ENCODE measurements around the gene PARP12.

PARP12 gene

GRCh38 chr7:140033036-140033435 is 29.7 kb downstream of the PARP12 start:
- DNase-seq: no peak

DNA sequence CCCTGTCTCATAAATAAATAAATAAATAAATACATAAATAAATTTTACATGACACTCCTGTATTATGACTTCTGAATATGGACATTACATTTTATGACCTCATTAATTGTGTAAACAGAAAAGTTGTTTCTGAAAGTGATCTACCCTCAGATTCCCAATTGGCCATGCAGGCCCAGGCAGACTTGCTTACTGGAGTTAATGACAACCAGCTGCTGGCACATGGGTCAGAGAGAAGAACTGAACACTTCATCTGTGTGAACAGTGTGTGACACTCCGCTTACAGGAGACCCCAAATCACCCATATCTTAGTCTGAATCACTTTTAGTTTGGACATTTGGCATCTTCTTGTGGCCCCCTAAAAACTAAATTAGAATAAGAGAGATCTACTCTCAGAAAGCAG is 31.4 kb downstream of the PARP12 start:
- DNase-seq: no peak

- no peak for DNase-seq
These were observed 33.7 kb downstream of the PARP12 start for GRCh38 chr7:140029072-140029471.

- DNase-seq: no peak
These were observed 34.4 kb downstream of the PARP12 start for GRCh38 chr7:140028311-140028710.

DNA sequence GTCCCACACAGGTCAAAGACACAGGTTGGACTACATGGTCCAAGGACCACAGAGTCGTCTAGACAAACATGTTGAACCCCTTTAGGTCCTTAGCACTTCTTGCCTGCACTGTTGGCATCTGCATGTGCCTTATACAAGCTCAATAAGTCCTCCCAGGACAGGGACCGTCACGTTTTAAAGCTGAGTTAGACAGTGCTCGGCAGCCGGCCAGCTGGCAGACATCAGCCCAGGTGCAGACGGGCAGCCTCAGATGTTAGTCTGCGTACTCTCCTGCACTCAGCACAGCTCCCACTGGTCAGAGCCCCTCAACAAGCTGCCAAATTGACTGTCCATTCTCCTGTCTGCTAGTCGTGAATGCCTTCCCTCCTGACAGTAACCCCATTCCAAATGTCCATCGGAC is 34.9 kb downstream of the PARP12 start:
- DNase-seq: no peak

- no peak for DNase-seq
These were observed 35.8 kb downstream of the PARP12 start for GRCh38 chr7:140026935-140027334.

GRCh38 chr7:140025814-140026433 is 36.8 kb downstream of the PARP12 start:
- no peak for DNase-seq

DNA sequence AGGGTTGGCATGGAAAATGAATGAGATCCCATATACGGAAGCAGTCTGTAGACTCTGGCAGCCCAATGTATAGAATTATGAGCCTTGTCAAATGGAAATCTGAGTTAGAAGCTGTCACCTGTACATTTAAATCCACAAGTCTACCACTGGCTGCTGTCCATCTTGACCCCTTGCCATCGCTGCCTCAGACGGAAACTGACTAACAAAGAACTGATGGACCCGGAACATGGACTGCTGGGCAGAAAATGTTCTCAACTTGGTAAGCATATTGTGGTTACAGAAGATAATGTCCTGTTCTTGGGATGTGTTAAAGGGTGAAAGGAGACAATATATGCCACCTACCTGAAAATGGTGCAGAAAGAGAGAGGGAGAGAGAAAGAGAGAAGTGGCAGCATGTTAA is 37.5 kb downstream of the PARP12 start:
- DNase-seq: no peak

GRCh38 chr7:140024585-140024984 is 38.2 kb downstream of the PARP12 start:
- DNase-seq: no peak

DNA sequence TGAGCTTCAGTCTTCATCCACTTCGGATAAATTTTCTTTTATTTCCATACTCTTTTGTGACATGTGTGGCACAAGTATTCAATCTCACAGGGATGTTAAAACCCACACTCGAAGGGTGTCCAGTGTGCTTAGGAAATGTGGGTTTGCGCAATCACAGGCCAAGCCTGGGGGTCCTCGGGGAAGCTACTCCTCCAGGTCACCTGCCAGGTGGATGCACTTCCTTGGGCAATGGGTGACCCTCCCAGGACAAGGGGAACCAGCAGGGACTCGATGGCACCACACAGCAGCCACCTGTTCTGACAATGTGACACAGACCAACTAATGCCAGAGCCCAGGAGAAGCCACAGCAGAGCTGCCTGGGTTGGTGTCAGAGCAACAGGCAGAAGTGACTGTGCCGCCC is 39.0 kb downstream of the PARP12 start:
- no peak for DNase-seq

GRCh38 chr7:140022582-140023211 is 40.1 kb downstream of the PARP12 start:
- DNase-seq: no peak

- no peak for DNase-seq
These were observed 41.1 kb downstream of the PARP12 start for GRCh38 chr7:140021603-140022002.

- no peak for DNase-seq
These were observed 43.1 kb downstream of the PARP12 start for GRCh38 chr7:140019606-140020005.

GRCh38 chr7:140019172-140019571 is 43.6 kb downstream of the PARP12 start:
- DNase-seq: no peak

DNA sequence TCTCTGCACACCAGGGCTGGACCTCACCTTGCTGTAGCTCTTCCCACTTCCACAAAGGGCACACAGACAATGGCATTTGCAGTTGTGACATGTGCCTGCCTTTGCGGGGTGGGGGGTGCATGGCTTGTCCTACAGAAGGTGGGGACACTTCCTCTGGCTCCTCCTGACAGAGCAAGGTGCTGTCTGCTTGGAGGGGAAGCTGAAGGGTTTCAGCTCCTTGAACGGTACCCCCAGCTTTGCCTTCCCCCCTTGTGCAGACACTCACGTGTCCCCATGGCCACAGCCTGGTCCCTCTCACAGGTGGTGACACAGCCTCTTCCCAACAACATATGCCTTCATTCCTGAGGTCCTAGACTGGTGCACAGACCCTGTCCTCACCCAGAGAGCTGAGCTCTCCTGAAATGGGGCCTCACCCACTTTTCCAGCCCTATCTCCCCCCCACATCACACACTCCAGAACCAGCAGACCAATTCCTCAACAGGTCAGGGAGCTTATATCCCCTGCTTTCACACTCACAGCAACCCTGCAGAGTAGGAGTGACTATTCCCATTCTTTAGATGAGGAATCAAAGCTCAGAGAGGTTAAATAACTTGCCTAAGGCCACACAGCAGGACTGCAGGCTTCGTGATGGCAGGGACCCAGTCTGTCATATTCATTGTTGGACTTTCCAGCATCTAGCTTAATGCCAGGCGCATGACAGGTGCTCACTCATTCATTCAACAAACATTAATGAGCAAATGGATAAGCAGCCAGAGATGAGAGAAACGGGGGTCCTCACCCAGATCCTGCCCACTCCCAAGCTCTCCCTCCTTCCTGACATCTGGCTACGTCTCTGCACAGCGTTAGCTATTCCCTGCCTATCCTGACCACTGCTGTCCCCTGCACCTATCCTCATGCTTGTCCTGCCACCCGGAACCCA is 44.4 kb downstream of the PARP12 start:
- DNase-seq: no peak

- DNase-seq: no peak
These were observed 45.2 kb downstream of the PARP12 start for GRCh38 chr7:140017543-140017942.

- DNase-seq: no peak
These were observed 45.7 kb downstream of the PARP12 start for GRCh38 chr7:140017034-140017433.

GRCh38 chr7:140016540-140016939 is 46.2 kb downstream of the PARP12 start:
- no peak for DNase-seq

DNA sequence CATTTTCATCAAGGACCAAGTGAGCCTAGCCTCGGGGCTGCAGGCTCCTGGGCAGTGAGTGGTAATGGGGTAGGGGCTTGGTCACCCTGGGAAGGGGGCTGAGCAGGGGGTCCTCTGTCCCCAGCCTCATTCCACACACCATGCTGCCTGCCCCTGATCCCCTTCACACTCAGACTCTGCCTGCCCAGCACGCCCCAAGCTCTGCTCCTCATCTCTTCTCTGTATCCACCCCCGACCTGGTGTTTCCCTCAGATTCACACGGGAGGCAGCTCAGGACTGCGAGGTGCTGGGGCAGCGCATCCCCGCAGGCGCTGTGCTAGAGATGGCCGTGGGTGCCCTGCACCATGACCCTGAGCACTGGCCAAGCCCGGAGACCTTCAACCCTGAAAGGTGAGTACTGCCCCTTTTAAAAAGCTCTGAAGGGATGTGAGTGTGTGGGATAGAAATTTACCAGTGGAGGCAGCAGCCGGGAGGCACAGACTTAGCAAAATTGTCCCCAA is 47.2 kb downstream of the PARP12 start:
- no peak for DNase-seq

DNA sequence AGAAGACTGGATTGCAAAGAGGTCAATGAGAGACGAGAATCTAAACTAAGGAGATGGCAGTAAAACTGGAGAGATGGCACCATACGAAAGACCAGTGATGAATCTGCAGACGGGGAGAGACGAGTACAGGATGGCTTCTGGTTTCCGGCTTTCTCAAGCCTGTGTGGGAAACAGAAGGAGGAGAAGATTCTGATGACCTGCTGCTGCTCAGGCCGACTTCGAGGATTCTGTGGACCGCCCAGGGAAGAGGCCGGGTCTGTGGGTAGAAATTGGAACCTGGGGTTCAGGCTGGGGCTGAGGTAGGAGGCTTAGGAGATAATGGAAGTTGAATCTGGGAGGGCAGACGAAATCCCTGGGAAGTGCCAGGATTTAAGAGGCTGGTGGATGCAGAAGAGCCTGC is 48.6 kb downstream of the PARP12 start:
- DNase-seq: no peak

- no peak for DNase-seq
These were observed 49.1 kb downstream of the PARP12 start for GRCh38 chr7:140013676-140014075.

GRCh38 chr7:140010194-140010895 is 52.4 kb downstream of the PARP12 start:
- DNase-seq: no peak

GRCh38 chr7:140009735-140010134 is 53.0 kb downstream of the PARP12 start:
- no peak for DNase-seq
